Endodermal cell (in vitro differentiated cells): Measurements from ENCODE around the gene PREX1. TPM values are rescaled to one million over a fixed set of nuclear protein-coding genes. Genes with fewer than 3 reads are reported as not detected.
A peak's percentile ranks its signal among the peaks of the same experiment; 100 is the strongest.

Experiments
- DNase-seq: peaks from one replicate; pipeline ENCODE4 v3.0.0-alpha.2; 2017
- H3K27ac ChIP-seq: 2 replicates; pipeline ENCODE4 v1.5.1; 2013; ENCODE audit warnings: mild to moderate bottlenecking, low read depth, low read length, moderate library complexity
- H3K27me3 ChIP-seq: 2 replicates; pipeline ENCODE4 v1.6.1; 2013; ENCODE audit warnings: mild to moderate bottlenecking, low read length, moderate library complexity; ENCODE audit not compliant: insufficient read depth, control insufficient read depth, poor library complexity, severe bottlenecking
- H3K36me3 ChIP-seq: 2 replicates; pipeline ENCODE4 v1.7.0; 2013; ENCODE audit warnings: mild to moderate bottlenecking, low read length, moderate library complexity; ENCODE audit not compliant: control insufficient read depth, insufficient read depth
- H3K4me1 ChIP-seq: one replicate; pipeline ENCODE4 v1.7.0; 2013; ENCODE audit warnings: low read length; ENCODE audit not compliant: control insufficient read depth, insufficient read depth
- H3K4me3 ChIP-seq: 2 replicates; pipeline ENCODE4 v1.5.1; 2013; ENCODE audit warnings: mild to moderate bottlenecking, low read length, moderate library complexity
- H3K9ac ChIP-seq: 2 replicates; pipeline ENCODE4 v1.6.1; 2013; ENCODE audit warnings: mild to moderate bottlenecking, low read length, moderate library complexity; ENCODE audit not compliant: poor library complexity, severe bottlenecking; ENCODE audit errors: extremely low read depth
- H3K9me3 ChIP-seq: 2 replicates; pipeline ENCODE4 v1.6.1; 2013; ENCODE audit warnings: mild to moderate bottlenecking, low read length, moderate library complexity; ENCODE audit not compliant: control insufficient read depth
- H3K27ac Mint-ChIP-seq: 2 replicates; pipeline ENCODE4 v1.8.0; 2020; ENCODE audit warnings: mixed read lengths
- H3K27me3 Mint-ChIP-seq: 2 replicates; pipeline ENCODE4 v1.8.0; 2021; ENCODE audit warnings: mild to moderate bottlenecking, mixed read lengths; ENCODE audit not compliant: insufficient read depth
- H3K36me3 Mint-ChIP-seq: 2 replicates; pipeline ENCODE4 v1.8.0; 2020; ENCODE audit warnings: low read depth, mixed read lengths
- H3K4me1 Mint-ChIP-seq: 2 replicates; pipeline ENCODE4 v1.8.0; 2020; ENCODE audit warnings: mixed read lengths
- H3K4me3 Mint-ChIP-seq: 2 replicates; pipeline ENCODE4 v1.8.0; 2020; ENCODE audit warnings: mild to moderate bottlenecking, moderate library complexity, mixed read lengths
- H3K9me3 Mint-ChIP-seq: 2 replicates; pipeline ENCODE4 v1.8.0; 2020; ENCODE audit warnings: mild to moderate bottlenecking, mixed read lengths
- WGBS, 2 experiments: methylation state at CpG; one replicate each; pipeline versions ENCODE4 v1.1.5 to v1.1.7; 2013; ENCODE audit warnings: missing lambda C conversion rate in 2 of 2, mixed read lengths in 1 of 2; ENCODE audit not compliant: insufficient coverage in 1 of 2, insufficient read length in 1 of 2; 5-methylcytosine and 5-hydroxymethylcytosine counted together
- total RNA-seq, 2 donors: library from RNA; stranded (reverse); fragmentation: NEBNext Ultra II Directional in 1 of 2; extraction: Animal tissue kit (Norgen Biotek cat#: 25700) in 1 of 2; gene quantifications; 2 replicates in 1 of 2; 3 replicates in 1 of 2; pipeline ENCODE4 v1.2.1, GENCODE V29; 2021
- TF ChIP-seq, protein P1 (sequence below): fragments of 200-600 bp; sonication (generic); conservative IDR thresholded peaks from 2 replicates; pipeline ENCODE4 v1.5.0; 2021; ENCODE audit warnings: antibody characterized with exemption, mild to moderate bottlenecking

The PREX1 gene
- total RNA-seq, 2 donors from 2014 or later: 65.3 to 70.5 TPM

DNA sequence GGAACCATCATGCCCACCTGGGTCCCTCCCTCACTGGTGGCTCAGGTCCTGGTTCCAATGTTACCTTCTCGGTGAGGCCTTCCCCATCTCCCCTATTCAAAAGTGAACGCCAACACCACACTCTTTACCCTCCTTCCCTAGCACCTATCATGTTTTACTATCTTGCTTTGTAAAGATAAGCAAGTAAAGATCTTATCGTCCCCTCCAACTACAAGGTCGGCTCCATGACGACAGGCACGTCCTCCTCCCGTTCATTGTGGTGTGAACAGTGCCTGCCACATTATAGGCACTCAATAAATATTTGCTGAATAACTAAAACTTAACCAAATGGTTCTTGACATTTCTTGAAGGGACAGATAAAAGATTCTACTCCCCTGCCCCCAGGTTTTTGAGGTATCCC is 147.1 kb downstream of the PREX1 start:
- TF ChIP-seq, protein P1, sequence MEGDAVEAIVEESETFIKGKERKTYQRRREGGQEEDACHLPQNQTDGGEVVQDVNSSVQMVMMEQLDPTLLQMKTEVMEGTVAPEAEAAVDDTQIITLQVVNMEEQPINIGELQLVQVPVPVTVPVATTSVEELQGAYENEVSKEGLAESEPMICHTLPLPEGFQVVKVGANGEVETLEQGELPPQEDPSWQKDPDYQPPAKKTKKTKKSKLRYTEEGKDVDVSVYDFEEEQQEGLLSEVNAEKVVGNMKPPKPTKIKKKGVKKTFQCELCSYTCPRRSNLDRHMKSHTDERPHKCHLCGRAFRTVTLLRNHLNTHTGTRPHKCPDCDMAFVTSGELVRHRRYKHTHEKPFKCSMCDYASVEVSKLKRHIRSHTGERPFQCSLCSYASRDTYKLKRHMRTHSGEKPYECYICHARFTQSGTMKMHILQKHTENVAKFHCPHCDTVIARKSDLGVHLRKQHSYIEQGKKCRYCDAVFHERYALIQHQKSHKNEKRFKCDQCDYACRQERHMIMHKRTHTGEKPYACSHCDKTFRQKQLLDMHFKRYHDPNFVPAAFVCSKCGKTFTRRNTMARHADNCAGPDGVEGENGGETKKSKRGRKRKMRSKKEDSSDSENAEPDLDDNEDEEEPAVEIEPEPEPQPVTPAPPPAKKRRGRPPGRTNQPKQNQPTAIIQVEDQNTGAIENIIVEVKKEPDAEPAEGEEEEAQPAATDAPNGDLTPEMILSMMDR: no peak

DNA sequence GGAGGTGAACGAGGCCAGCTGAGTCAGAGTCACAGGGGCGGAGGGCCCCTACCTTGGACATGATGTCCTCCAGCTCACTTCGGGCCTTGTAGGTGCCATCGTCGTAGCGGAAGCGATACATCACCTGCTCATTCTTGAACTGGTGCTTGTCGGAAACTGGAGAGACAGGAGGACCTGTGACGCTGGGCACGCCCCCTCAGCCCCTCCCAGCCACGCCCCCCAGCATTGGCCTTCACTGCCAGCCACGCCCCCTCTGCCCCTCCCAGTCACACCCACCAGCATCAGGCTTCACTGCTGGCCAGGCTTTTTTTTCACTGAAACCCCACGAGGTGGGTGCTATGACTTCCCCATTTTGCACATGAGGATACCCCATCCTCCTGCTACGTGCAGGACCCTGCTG is 148.2 kb downstream of the PREX1 start:
- Mint-ChIP-seq H3K27me3 (no peaks in the 10 kb centered on the region), H3K4me3 (no peak overlapping the region), H3K4me1 (peaks cover 16% of the 10 kb centered on the region), H3K36me3 (peaks cover 36% of the 10 kb centered on the region), H3K27ac (no peak overlapping the region), H3K9me3 (no peaks in the 10 kb centered on the region)
- no peaks in the 10 kb centered on the region for H3K9me3 ChIP-seq
- peaks cover 13% of the 10 kb centered on the region for H3K4me1 ChIP-seq
- peak; percentile 89 for DNase-seq
- TF ChIP-seq, protein P1: no peak
- H3K27ac ChIP-seq: no peak overlapping the region
- no peak overlapping the region for H3K9ac ChIP-seq
- H3K36me3 ChIP-seq: peaks cover 80% of the 10 kb centered on the region
- WGBS, 2 experiments: 84 to 96% methylated on average over 10 to 14 of the region's 14 CpGs
- no peaks in the 10 kb centered on the region for H3K27me3 ChIP-seq
- H3K4me3 ChIP-seq: no peak overlapping the region

More for the DNA sequence above, 147.1 kb downstream of the PREX1 start:
- Histone ChIP-seq H3K4me1 (peaks cover 13% of the 10 kb centered on the region), H3K9ac (no peak overlapping the region), H3K27ac (no peak overlapping the region), H3K9me3 (no peaks in the 10 kb centered on the region), H3K4me3 (no peak overlapping the region), H3K27me3 (no peaks in the 10 kb centered on the region), H3K36me3 (peaks cover 80% of the 10 kb centered on the region)
- peaks cover 20% of the 10 kb centered on the region for H3K4me1 Mint-ChIP-seq
- peaks cover 37% of the 10 kb centered on the region for H3K36me3 Mint-ChIP-seq
- no peaks in the 10 kb centered on the region for H3K9me3 Mint-ChIP-seq
- no peak overlapping the region for H3K4me3 Mint-ChIP-seq
- H3K27me3 Mint-ChIP-seq: no peaks in the 10 kb centered on the region
- H3K27ac Mint-ChIP-seq: no peak overlapping the region
- WGBS, 2 experiments: 91 to 93% methylated on average over 7 of the region's 7 CpGs
- no peak for DNase-seq

DNA sequence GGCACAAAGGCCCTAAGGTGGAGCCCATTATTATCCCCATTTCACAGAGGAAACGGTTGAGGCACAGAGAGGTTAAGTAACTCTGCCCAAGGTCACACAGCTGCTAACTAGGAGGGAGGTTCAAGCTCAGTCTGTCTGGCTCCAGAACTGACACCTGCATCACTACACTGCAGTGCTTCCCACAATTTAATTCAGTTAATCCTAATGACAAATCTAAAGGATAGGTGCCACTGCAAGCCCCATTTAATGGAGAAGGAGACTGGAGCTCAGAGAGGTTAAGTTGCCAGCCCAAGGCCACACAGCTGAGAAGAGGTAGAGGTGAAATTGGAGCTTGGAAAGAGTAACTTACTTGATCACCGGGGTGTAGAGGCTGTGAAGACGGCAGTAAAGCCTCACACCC is 148.8 kb downstream of the PREX1 start:
- Histone ChIP-seq H3K4me1 (peaks cover 13% of the 10 kb centered on the region), H3K9ac (no peak overlapping the region), H3K9me3 (no peaks in the 10 kb centered on the region), H3K27ac (no peak overlapping the region), H3K27me3 (no peaks in the 10 kb centered on the region), H3K36me3 (peaks cover 82% of the 10 kb centered on the region), H3K4me3 (no peak overlapping the region)
- 95 to 96% methylated on average over 3 of the region's 3 CpGs for WGBS, 2 experiments
- H3K4me1 Mint-ChIP-seq: peaks cover 10% of the 10 kb centered on the region
- no peak for DNase-seq
- peaks cover 35% of the 10 kb centered on the region for H3K36me3 Mint-ChIP-seq
- H3K4me3 Mint-ChIP-seq: no peak overlapping the region
- no peaks in the 10 kb centered on the region for H3K9me3 Mint-ChIP-seq
- no peak overlapping the region for H3K27ac Mint-ChIP-seq
- TF ChIP-seq, protein P1: no peak
- H3K27me3 Mint-ChIP-seq: no peaks in the 10 kb centered on the region
